D341Med (cell line): ENCODE results near the gene DPCD.
"Not testable (repeated sequence)": the region's sequence is repeated elsewhere in the genome, so short reads cannot be mapped to it uniquely, and the experiment has no call there.

Experiments
- DNase-seq: peaks from one replicate; pipeline ENCODE4 v3.0.0; 2012; ENCODE audit warnings: low spot score

The DPCD gene

DNA sequence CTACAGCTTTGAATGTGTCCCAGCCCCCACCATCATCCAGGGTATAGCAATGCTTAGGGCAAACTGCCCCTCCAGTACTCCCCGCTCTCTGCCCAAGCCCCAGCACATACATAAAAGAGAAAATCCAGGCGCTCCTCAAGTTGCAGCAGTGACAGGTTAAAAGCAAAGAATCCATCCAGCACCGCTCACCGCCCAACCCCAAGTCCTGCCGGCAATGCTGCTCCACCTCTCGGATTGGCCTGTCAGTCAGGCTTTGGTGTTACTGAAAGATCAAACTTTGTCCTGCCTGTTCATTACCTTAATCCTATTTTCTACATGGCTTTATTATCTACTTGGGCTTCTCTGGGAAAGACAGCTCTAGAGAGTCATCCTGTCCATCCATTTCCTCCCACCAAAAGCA is 31.9 kb downstream of the DPCD start:
- DNase-seq = no peak

DNA sequence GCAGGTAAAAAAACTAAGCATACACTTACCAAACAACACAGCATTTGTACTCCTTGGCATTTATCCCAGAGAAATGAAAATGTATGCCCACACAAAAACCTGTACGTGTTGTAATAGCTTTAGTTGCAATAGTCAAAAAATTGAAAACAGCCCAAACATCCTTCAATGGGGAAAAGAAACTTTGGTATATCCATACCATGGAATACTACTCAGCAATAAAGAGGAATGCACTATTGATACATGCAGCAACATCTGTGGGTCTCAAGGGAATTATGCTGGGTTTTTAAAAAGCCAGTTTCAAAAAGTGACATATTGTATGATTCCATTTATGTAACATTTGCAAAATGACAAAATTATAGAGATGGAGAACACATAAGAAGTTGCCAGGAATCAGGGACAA is 35.4 kb downstream of the DPCD start:
- no peak for DNase-seq

DNA sequence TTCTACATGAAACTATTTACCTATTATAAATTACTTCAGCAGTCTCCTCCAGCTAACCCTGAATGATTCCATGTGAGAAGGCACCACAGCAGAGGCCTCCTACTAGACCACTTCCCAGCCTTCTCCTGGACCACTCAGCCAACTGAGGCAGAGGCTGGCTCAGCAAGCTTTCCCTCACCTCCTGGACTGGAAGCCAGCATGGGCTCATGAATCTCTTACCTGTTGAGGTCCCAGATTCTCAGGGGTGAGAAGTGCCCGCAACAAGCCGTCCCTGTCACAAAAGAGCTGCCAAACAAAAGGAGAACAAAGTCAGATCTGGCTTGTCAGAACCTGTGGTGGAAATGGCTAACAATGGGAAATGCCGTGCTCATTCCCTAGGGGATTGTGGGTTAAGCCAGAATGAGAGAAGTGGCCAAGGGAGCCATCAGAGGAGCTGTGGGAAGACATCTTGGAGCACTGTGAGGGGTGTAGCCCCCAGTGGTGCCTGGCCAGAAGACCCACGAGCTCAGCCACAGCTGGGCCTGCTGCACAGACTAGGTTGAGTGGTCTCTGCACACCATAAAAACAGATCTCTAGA is 36.5 kb downstream of the DPCD start:
- no peak for DNase-seq

DNA sequence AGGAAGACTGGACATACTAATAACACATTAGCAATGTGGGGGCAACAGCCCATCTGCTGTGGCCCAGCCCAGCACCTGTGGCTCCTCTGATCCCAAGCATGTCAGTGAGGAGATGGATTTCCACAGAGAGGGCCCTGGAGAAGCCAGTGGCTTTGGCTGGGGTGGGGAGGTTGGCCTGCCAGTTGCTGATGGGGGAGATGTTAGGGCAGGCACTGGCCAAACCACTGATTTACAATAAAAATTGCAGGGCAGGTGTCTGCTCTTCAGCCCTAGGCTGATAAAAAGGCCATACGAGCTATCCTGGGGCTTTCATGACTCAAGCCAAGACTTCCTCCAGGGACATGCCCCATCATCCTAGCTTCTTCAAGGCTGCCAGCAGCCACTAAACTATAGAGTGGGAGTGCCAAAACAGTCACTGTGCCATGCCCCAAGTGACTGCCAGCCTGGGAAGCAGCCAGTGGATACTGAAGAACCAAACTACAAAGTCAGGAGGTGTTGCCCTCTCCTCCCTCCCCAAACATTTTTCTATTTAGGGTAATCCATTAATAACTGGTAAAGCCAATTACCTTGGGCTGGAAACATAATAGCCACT is 37.8 kb downstream of the DPCD start:
- no peak for DNase-seq

GRCh38 chr10:101629837-101630632 is 41.9 kb downstream of the DPCD start:
- DNase-seq = no peak

GRCh38 chr10:101630633-101630920 is 42.5 kb downstream of the DPCD start:
- DNase-seq = no peak

DNA sequence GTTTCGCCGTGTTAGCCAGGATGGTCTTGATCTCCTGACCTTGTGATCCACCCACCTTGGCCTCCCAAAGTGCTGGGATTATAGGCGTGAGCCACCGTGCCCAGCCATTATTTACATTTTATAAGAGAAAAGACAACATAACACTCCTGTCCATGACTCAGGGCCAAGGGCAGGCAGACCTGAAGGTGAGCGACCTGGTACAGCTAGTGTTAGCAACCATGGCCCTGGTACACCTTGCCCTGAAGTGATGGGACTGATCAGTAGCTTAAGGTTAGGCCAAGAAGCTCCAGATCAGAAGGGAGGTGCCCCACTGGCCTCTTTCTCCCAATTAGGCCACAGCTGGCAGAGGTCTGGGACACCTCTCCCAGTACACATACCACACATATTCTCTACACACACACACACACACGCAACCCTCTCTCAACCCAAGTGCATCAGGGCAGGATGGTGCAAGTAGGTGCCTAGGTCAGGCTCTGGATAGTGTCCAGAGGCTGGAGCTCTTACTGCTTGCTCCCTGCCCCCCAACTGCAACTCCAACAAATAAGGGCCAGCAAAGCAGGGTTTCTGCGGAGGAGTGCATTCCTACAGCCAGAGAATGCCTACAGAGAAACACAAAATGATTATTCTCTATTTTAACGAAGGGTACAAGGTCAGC is 43.8 kb downstream of the DPCD start:
- DNase-seq = no peak

- DNase-seq = not testable (repeated sequence)
These were observed 45.4 kb downstream of the DPCD start for GRCh38 chr10:101633510-101633909.

DNA sequence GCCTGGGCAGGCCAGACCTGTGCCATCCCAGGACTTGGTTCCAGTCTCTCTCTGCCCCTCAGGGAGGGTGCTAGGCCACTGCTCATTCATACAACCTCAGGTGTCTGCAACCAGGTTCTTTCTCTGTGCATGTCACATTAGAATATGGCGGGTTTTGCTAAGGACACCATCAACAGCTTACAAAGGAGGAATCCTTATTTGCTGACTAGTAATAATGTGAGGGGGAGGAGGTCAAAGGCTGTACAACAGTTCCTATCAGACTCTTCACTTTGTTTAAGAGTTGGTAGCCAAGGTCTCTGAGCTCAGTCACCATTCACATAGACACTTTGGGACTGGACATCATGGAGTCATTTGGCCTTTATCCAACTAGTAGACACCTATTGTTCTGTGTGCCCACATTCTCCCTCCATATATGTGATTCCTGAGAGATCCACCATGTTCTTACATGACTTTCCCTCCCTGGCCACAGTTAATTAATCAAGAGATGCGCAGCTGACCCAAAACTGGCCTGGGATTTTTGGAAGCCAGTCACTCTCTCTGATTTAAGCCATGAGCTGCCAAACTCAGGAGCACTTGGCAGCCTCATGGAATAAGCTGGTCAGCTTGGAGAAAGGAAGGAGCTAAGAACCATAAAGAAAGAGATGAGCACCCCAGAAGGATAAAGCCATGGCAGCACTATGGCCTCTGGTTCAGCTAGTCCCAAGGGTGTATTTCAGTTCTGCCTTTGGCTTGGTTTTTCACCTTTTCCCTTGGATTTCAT is 51.2 kb downstream of the DPCD start:
- no peak for DNase-seq

GRCh38 chr10:101643546-101643945 is 55.4 kb downstream of the DPCD start:
- DNase-seq = no peak

GRCh38 chr10:101644002-101644401 is 55.9 kb downstream of the DPCD start:
- no peak for DNase-seq

DNA sequence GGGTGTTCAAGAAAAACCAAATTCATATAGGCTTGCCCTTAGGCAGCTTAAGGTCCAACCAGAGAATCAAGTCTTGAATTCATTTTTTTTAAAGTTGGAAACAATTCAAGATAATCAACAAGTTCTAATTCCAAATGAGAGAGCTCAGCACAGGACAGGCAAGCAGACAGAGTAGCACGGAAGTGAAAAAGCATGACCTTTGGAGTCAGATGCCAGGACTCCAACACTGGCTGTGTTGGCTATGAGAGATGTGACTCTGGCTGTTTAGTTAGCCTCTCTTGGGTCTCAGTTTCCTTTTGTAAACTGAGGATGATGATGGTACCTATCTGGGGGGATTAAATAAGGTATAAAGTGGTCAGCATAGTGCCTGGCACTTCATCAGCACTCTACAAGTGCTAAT is 57.5 kb downstream of the DPCD start:
- no peak for DNase-seq

GRCh38 chr10:101646364-101646763 is 58.2 kb downstream of the DPCD start:
- DNase-seq = no peak

- DNase-seq = no peak
These were observed 59.1 kb downstream of the DPCD start for GRCh38 chr10:101647255-101647654.

DNA sequence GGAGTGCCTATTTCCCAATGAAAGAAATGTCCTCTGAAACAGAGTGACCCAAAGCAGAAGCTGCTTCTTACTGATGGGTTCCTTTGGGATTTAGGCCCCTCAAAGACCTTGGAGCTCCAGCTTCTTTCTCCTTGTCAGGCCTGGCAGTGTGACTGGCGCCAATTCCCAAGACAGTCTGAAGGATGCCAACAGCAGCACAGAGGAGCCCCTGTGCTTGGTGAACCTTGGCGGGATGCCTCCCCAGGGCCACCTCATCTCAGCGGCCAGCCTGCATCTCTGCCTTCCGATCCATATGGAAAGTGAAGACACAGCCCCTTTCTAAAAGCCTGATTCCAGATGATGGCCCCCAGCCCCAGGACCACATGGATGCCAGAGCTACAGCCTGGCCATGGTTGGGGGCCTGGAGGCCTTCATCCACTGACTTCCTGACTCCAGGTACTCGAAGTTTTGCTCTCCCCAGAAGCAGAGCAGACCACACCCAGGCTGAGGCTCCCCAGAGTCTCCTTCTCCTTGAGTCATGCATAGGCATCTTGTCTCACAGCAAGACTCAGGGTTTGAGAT is 61.5 kb downstream of the DPCD start:
- no peak for DNase-seq

GRCh38 chr10:101650863-101651262 is 62.7 kb downstream of the DPCD start:
- DNase-seq = no peak

DNA sequence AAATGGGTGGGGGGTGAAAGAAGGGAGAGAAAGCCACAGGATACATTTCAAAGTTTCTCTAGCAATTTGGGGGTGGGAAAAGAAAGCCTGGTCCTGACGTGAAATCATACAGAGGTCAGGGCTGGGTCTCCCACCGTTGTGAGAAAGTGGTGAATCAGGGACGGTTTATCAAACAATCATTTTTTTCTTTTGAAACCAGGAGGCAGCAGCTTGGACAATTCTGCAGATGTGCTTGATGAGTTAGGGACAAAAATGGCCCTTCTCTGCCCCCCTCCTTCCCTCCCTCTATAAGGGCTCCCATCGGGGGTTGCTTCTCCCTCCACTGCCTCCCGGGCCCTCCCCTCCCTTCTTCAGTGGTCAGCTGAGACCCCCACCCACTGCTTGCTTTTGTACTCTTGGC is 63.2 kb downstream of the DPCD start:
- no peak for DNase-seq

DNA sequence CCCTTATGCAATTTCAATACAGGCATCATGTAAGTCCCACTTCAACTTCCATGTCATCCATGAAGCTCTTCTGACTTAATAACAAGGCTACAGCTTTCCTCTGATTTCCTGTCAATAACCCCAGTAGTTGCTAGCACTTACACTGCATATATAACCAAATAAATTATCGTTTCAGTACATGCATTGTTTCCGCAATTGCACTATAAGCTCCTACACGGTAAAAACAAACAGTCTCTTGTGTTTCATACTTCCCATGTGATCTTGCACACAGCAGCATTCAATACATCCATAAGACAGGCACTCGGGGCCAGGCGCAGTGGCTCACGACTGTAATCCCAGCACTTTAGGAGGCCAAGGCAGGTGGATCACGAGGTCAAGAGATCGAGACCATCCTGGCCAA is 65.4 kb downstream of the DPCD start:
- DNase-seq = no peak

- no peak for DNase-seq
These were observed 67.4 kb downstream of the DPCD start for GRCh38 chr10:101655570-101655969.

GRCh38 chr10:101656890-101657289 is 68.8 kb downstream of the DPCD start:
- DNase-seq = no peak

DNA sequence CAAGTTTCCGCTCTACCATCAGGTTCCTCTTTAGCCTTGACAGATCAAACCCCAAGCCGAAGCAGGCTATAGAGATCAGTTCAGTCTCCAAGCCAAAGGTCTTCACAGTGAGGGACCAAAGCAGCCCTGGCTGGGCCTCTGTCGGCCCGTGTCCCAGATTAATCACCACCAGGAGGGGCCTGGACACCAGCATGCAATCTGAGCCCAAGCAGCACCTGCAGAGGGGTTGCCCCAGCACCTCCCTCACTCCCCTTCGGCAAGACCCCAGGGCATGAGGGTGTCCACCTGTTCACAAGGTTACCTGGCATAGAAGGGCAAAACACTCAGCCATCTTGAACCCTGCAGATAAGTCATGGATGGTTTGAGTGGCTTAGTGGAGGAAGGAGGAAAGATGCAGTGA is 70.9 kb downstream of the DPCD start:
- no peak for DNase-seq
